OCI-LY1 (cell line): ENCODE measurements around the gene BAD.

Experiments used
- H2AFZ ChIP-seq: fragments of 200-600 bp; sonication (generic), shearing (Covaris generic); 2 replicates; pipeline ENCODE4 v1.6.0; 2014; ENCODE audit warnings: antibody characterized with exemption, mild to moderate bottlenecking, low read length
- H3F3A ChIP-seq: fragments of 200-600 bp; sonication (generic), shearing (Covaris generic); 2 replicates; pipeline ENCODE4 v1.6.0; 2014; ENCODE audit warnings: mild to moderate bottlenecking, antibody characterized with exemption, low read length, moderate library complexity; ENCODE audit not compliant: insufficient read depth
- H3K27ac ChIP-seq: fragments of 200-600 bp; sonication (generic); 2 replicates; pipeline ENCODE4 v1.5.1; 2014; ENCODE audit warnings: low read length, mixed run types, mild to moderate bottlenecking, low read depth; ENCODE audit not compliant: poor library complexity, severe bottlenecking
- H3K27me3 ChIP-seq: fragments of 200-600 bp; sonication (generic); 2 replicates; pipeline ENCODE4 v1.6.0; 2014; ENCODE audit warnings: antibody characterized with exemption, mild to moderate bottlenecking, low read length, moderate library complexity; ENCODE audit not compliant: insufficient read depth
- H3K36me3 ChIP-seq: fragments of 200-600 bp; sonication (generic); 2 replicates; pipeline ENCODE4 v1.6.1; 2014; ENCODE audit warnings: mild to moderate bottlenecking, antibody characterized with exemption, low read length, moderate library complexity, mixed read lengths; ENCODE audit not compliant: insufficient read depth
- H3K4me1 ChIP-seq: fragments of 200-600 bp; sonication (generic); 2 replicates; pipeline ENCODE4 v1.5.1; 2014; ENCODE audit warnings: mild to moderate bottlenecking, low read length, moderate library complexity; ENCODE audit not compliant: insufficient read depth, severe bottlenecking
- H3K4me2 ChIP-seq: fragments of 200-600 bp; sonication (generic), shearing (Covaris generic); 2 replicates; pipeline ENCODE4 v1.6.1; 2014; ENCODE audit warnings: low read length
- H3K4me3 ChIP-seq: fragments of 200-600 bp; sonication (generic); 2 replicates; pipeline ENCODE4 v1.5.1; 2014; ENCODE audit warnings: low read length, low read depth, mild to moderate bottlenecking, mixed read lengths; ENCODE audit not compliant: poor library complexity, severe bottlenecking
- H3K79me2 ChIP-seq: fragments of 200-600 bp; shearing (Covaris generic); 2 replicates; pipeline ENCODE4 v1.6.1; 2016; ENCODE audit warnings: mixed run types, low read length, mixed read lengths; ENCODE audit not compliant: insufficient read depth
- H3K9ac ChIP-seq: fragments of 200-600 bp; sonication (generic), shearing (Covaris generic); 2 replicates; pipeline ENCODE4 v1.6.1; 2014; ENCODE audit warnings: mild to moderate bottlenecking, low read length, mixed read lengths
- H3K9me2 ChIP-seq: fragments of 200-600 bp; sonication (generic), shearing (Covaris generic); 2 replicates; pipeline ENCODE4 v1.6.1; 2014; ENCODE audit warnings: low read depth, mild to moderate bottlenecking, low read length, mixed read lengths
- H3K9me3 ChIP-seq: fragments of 200-600 bp; shearing (Covaris generic); 2 replicates; pipeline ENCODE4 v1.6.1; 2014; ENCODE audit warnings: low read length, mixed read lengths
- H4K20me1 ChIP-seq: fragments of 200-600 bp; sonication (generic), shearing (Covaris generic); 2 replicates; pipeline ENCODE4 v1.6.0; 2016; ENCODE audit warnings: mild to moderate bottlenecking, low read length; ENCODE audit not compliant: insufficient read depth
- CTCF ChIP-seq: fragments of 200-600 bp; sonication (generic), shearing (Covaris generic); IDR thresholded peaks from 2 replicates; pipeline ENCODE4 v1.5.1; 2017; ENCODE audit warnings: mild to moderate bottlenecking, antibody characterized with exemption, low read length, moderate library complexity, mixed read lengths
- EZH2 ChIP-seq: fragments of 200-600 bp; sonication (generic), shearing (Covaris generic); IDR thresholded peaks from 2 replicates; pipeline ENCODE4 v1.8.0; 2017; ENCODE audit warnings: borderline replicate concordance, mixed run types, mild to moderate bottlenecking, antibody characterized with exemption, low read length, moderate library complexity, mixed read lengths

Gene BAD

GRCh38 chr11:64276653-64277431, 7.6 kb downstream of the BAD start:
- Histone ChIP-seq H3K27ac (no peak overlapping the region), H3K9me3 (no peaks in the 10 kb centered on the region), H3K9ac (no peak overlapping the region), H3K4me1 (peaks cover 6% of the 10 kb centered on the region), H3K4me3 (no peak overlapping the region), H3K79me2 (no peaks in the 10 kb centered on the region), H3K9me2 (no peaks in the 10 kb centered on the region), H4K20me1 (no peaks in the 10 kb centered on the region), H3K27me3 (no peaks in the 10 kb centered on the region), H3K36me3 (peaks cover 22% of the 10 kb centered on the region; the same call in 1 of the 2 replicates), H3F3A (no peaks in the 10 kb centered on the region), H2AFZ (no peak overlapping the region), H3K4me2 (no peak overlapping the region)
- no peak for TF ChIP-seq CTCF
- no peak for TF ChIP-seq EZH2

DNA sequence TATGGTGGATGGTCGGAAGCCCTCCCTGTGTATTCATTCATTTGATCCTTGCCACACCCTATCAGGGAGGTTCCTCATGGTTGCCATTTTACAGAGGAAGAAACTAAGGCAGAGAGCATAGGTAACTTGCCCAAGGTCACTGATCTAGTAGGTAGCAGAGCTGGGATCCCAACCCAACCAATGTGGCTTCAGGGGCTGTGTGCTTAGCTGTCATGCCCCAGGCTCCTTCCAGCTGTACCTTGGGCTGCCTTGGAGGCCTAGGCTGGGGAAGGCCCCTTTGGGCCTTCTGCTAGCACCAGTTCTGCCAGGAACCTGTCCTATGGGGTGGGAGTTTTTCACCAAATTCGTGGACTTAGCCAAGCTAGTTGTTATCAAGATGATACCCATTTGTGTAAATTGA, 8.6 kb downstream of the BAD start:
- H2AFZ ChIP-seq, result no peak overlapping the region
- no peak overlapping the region for H3K9ac ChIP-seq
- H3K4me1 ChIP-seq, result peaks cover 11% of the 10 kb centered on the region
- no peaks in the 10 kb centered on the region for H3F3A ChIP-seq
- H3K27me3 ChIP-seq, result no peaks in the 10 kb centered on the region
- H4K20me1 ChIP-seq, result no peaks in the 10 kb centered on the region
- H3K9me3 ChIP-seq, result no peaks in the 10 kb centered on the region
- H3K4me2 ChIP-seq, result no peak overlapping the region
- H3K9me2 ChIP-seq, result no peaks in the 10 kb centered on the region
- peaks cover 16% of the 10 kb centered on the region; the same call in 1 of the 2 replicates for H3K36me3 ChIP-seq
- H3K4me3 ChIP-seq, result no peak overlapping the region
- no peaks in the 10 kb centered on the region for H3K79me2 ChIP-seq
- H3K27ac ChIP-seq, result no peak overlapping the region
- TF ChIP-seq CTCF (no peak), EZH2 (no peak)

DNA sequence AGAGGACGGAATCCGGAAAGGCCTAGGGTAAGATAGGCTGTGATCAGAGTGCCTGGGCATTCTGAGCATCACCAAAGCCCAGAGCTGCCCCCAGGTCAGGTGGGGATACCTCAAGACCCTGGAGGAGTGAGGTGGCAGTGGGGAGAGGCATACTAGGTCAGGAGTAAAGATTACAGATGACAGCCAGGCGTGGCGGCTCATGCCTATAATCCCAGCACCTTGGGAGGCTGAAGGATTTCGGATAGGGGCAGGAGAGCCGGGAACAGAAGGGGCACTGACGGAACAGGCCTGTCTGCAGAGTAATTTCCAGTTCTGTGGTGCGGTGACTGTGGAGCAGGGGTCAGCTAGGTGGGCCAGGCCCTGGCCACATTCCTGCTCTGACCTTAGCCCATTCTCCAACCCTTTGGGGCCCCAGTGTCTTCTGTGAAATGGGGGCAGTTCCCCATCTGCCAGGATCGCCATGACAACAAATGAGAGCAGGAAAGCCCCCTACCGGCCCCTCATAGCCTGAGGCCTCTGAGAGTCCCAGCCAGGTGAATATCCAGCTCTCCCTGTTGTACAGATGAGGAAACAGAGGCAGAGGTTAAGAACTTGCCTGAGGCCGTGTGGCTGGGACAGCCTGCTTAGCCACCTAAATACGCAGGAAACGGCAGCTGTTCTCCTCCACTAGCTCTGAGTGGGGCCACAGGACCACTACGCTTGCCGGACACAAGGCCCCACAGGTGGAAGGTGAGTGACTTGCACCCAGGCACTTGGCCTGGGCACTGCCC, 9.2 kb downstream of the BAD start:
- no peaks in the 10 kb centered on the region for H4K20me1 ChIP-seq
- H3F3A ChIP-seq, result no peaks in the 10 kb centered on the region
- no peak overlapping the region for H3K9ac ChIP-seq
- no peak overlapping the region for H3K4me3 ChIP-seq
- H3K4me2 ChIP-seq, result no peak overlapping the region
- peaks cover 16% of the 10 kb centered on the region; the same call in 1 of the 2 replicates for H3K36me3 ChIP-seq
- H3K79me2 ChIP-seq, result no peaks in the 10 kb centered on the region
- TF ChIP-seq CTCF (no peak), EZH2 (no peak)
- peaks cover 11% of the 10 kb centered on the region for H3K4me1 ChIP-seq
- no peak overlapping the region for H3K27ac ChIP-seq
- H3K27me3 ChIP-seq, result no peaks in the 10 kb centered on the region
- no peaks in the 10 kb centered on the region for H3K9me3 ChIP-seq
- no peaks in the 10 kb centered on the region for H3K9me2 ChIP-seq
- no peak overlapping the region for H2AFZ ChIP-seq
